PFSK-1 (cell line): ENCODE data around the gene NT5C3B.

Experiments used
- POLR2AphosphoS5 ChIP-seq: IDR thresholded peaks from 2 replicates; pipeline ENCODE4 v1.6.1; 2012; ENCODE audit warnings: low read depth, mild to moderate bottlenecking, control low read depth, low read length, moderate library complexity
- SIN3A ChIP-seq: IDR thresholded peaks from 2 replicates; pipeline ENCODE4 v1.6.1; 2012; ENCODE audit warnings: mild to moderate bottlenecking, low read length, moderate library complexity, borderline replicate concordance; ENCODE audit not compliant: insufficient read depth
- TAF1 ChIP-seq: IDR thresholded peaks from 2 replicates; pipeline ENCODE4 v1.6.1; 2012; ENCODE audit warnings: low read length, control low read depth, borderline replicate concordance; ENCODE audit not compliant: insufficient read depth

DNA sequence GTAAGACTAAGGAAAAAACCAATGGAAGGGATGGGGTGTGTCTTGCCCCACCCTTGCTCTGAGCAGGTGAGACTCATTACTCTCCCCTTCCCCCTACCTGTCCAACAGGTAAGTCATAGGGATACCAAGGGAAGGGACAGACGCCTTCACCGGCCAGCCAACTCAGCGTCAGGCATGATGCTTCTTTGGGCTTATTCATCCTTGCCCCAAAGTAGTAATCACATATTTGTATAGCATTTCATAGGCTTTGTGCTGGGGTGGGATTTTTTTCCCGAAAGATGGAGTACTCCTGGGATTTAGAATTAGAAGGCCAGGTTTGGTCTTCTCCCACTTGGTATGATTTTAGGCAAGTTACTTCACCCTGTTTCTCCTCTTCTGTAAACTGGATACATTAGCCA lies 49.0 kb downstream of the NT5C3B start:
- TF ChIP-seq POLR2AphosphoS5 (no peak), TAF1 (no peak), SIN3A (no peak)
